Measurements from ENCODE around the gene EZR.

Gene EZR

DNA sequence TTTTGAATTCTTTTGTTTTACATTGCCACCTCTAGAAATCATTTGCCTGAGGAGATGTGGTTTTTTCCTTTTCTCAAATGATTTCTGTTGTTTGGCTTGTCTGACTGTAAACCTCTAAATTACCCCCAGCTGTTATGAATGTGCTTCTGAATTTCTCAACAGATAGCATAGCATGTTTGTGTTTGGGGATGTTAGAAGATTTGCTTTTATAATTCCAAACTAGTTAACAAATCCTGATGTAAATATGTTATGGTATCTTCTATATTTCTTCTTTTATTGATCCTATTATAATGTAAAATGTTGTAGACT lies 31.6 kb upstream of the EZR start:
- Histone ChIP-seq H3K9ac (ENCODE audit: insufficient read length, low read depth) (no peak overlapping the region), H3K27me3 (ENCODE audit: insufficient read depth, insufficient read length) (no peaks in the 10 kb centered on the region), H3K4me1 (ENCODE audit: insufficient read depth, insufficient read length) (peaks cover 6% of the 10 kb centered on the region), H3K4me3 (ENCODE audit: insufficient read length, low read depth) (no peak overlapping the region), H3K9me3 (ENCODE audit: insufficient read depth, low read length) (no peaks in the 10 kb centered on the region), H3K36me3 (ENCODE audit: insufficient read depth, insufficient read length, low read length) (no peaks in the 10 kb centered on the region)
- no peak for DNase-seq (ENCODE audit: low read depth, low spot score)
- no peak for TF ChIP-seq ZNF274 (IDR thresholded peaks at IDR 0.05; ENCODE audit: low read depth, low read length)
- no peak for TF ChIP-seq SUZ12 (IDR thresholded peaks at IDR 0.05; ENCODE audit: extremely low read depth, insufficient read depth, insufficient read length)
- no peak for TF ChIP-seq YY1 (IDR thresholded peaks at IDR 0.05; ENCODE audit: insufficient read depth, insufficient read length)

DNA sequence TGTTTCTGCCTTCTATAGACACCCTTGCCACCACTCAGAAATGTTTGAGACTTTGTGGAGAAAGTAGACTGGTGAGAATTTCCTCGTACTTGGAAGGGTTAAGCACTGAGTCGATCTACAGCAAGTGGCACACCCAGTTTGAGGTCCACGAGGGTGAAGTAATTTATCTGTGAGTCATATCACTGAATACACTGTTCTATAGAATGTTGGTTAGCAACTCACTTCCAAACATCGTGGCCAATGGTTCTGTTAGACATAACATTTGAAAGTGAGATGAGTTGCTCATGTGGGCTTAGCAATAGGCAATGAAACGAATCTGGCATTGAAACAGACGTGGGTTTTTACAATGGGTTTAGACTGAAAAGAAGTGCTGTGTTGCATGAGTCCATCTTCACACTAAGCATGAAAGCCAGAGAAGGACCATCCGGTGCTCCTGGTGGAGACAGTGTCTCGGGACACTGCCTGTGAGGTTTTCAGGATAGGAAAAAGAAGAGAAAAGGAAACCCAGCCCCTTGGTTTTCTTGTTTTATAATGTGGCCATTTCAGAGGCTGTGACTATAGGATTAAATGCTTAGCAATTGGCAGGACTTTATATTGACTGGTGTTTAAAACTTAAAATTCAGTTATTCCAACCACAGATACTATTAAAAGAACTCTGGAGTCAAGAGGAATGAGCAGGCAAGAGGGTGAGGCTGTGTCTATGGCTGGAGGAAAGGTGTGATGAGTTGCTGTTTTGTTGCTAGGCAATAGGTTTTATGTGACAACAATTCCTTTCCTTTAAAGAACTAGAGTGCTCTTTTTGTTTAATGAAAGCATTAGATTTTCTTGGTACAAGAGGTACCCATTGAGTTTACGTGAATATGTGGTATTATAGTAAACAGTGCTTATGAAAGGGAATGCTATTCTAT lies 31.0 kb upstream of the EZR start:
- H3K9me3 ChIP-seq (ENCODE audit: insufficient read depth, low read length) = no peaks in the 10 kb centered on the region
- H3K36me3 ChIP-seq (ENCODE audit: insufficient read depth, insufficient read length, low read length) = no peaks in the 10 kb centered on the region
- no peak for DNase-seq (ENCODE audit: low read depth, low spot score)
- no peaks in the 10 kb centered on the region for H3K27me3 ChIP-seq (ENCODE audit: insufficient read depth, insufficient read length)
- no peak overlapping the region for H3K9ac ChIP-seq (ENCODE audit: insufficient read length, low read depth)
- TF ChIP-seq YY1 (IDR thresholded peaks at IDR 0.05; ENCODE audit: insufficient read depth, insufficient read length) (no peak), SUZ12 (IDR thresholded peaks at IDR 0.05; ENCODE audit: extremely low read depth, insufficient read depth, insufficient read length) (no peak), ZNF274 (IDR thresholded peaks at IDR 0.05; ENCODE audit: low read depth, low read length) (no peak)
- no peak overlapping the region for H3K4me3 ChIP-seq (ENCODE audit: insufficient read length, low read depth)
- peaks cover 6% of the 10 kb centered on the region for H3K4me1 ChIP-seq (ENCODE audit: insufficient read depth, insufficient read length)

DNA sequence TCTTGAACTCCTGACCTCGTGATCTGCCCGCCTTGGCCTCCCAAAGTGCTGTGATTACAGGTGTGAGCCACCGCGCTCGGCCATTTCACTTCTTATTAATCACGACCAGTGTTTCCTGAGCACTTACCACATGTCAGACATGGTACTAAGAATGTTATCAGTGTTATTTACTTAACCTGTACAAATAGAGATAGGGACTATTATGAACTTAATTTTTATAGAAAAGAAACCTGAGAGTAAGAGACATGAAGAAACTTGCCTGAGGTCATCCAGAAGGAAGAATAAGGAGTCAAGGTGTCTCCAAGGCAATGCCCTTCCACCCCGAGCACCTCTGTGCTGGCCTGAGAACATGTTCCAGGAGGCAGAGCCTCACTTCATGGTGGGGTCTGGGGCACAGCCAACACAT lies 29.3 kb upstream of the EZR start:
- peaks cover 6% of the 10 kb centered on the region for H3K4me1 ChIP-seq (ENCODE audit: insufficient read depth, insufficient read length)
- no peak overlapping the region for H3K4me3 ChIP-seq (ENCODE audit: insufficient read length, low read depth)
- no peaks in the 10 kb centered on the region for H3K27me3 ChIP-seq (ENCODE audit: insufficient read depth, insufficient read length)
- H3K9ac ChIP-seq (ENCODE audit: insufficient read length, low read depth) = no peak overlapping the region
- H3K36me3 ChIP-seq (ENCODE audit: insufficient read depth, insufficient read length, low read length) = no peaks in the 10 kb centered on the region
- DNase-seq (ENCODE audit: low read depth, low spot score) = no peak
- H3K9me3 ChIP-seq (ENCODE audit: insufficient read depth, low read length) = no peaks in the 10 kb centered on the region
- TF ChIP-seq SUZ12 (IDR thresholded peaks at IDR 0.05; ENCODE audit: extremely low read depth, insufficient read depth, insufficient read length) (no peak), ZNF274 (IDR thresholded peaks at IDR 0.05; ENCODE audit: low read depth, low read length) (no peak), YY1 (IDR thresholded peaks at IDR 0.05; ENCODE audit: insufficient read depth, insufficient read length) (no peak)

DNA sequence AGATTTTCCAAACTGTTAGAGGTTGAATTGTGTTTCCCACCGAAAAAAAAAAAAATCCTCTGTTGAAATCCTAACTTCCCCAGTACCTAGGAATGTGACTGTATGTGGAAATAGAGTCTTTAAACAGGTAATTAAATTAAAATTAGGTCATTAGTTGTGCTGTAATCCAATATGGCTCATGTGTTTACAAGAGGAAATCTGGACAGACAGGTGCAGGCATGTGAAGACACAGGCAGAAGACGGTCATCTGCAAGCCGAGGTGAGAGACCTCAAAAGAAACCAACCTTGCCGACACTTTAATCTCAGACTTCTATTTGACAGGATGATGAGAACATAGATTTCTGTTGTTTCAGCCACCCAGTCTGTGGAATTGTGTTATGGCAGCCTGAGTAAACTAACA lies 28.6 kb upstream of the EZR start:
- TF ChIP-seq SUZ12 (IDR thresholded peaks at IDR 0.05; ENCODE audit: extremely low read depth, insufficient read depth, insufficient read length) = no peak
- TF ChIP-seq ZNF274 (IDR thresholded peaks at IDR 0.05; ENCODE audit: low read depth, low read length) = no peak
- no peak for TF ChIP-seq YY1 (IDR thresholded peaks at IDR 0.05; ENCODE audit: insufficient read depth, insufficient read length)
- peaks cover 5% of the 10 kb centered on the region for H3K4me1 ChIP-seq (ENCODE audit: insufficient read depth, insufficient read length)
- no peak overlapping the region for H3K9ac ChIP-seq (ENCODE audit: insufficient read length, low read depth)
- no peak overlapping the region for H3K4me3 ChIP-seq (ENCODE audit: insufficient read length, low read depth)
- H3K36me3 ChIP-seq (ENCODE audit: insufficient read depth, insufficient read length, low read length) = no peaks in the 10 kb centered on the region
- DNase-seq (ENCODE audit: low read depth, low spot score) = no peak
- H3K27me3 ChIP-seq (ENCODE audit: insufficient read depth, insufficient read length) = no peaks in the 10 kb centered on the region
- H3K9me3 ChIP-seq (ENCODE audit: insufficient read depth, low read length) = no peaks in the 10 kb centered on the region

DNA sequence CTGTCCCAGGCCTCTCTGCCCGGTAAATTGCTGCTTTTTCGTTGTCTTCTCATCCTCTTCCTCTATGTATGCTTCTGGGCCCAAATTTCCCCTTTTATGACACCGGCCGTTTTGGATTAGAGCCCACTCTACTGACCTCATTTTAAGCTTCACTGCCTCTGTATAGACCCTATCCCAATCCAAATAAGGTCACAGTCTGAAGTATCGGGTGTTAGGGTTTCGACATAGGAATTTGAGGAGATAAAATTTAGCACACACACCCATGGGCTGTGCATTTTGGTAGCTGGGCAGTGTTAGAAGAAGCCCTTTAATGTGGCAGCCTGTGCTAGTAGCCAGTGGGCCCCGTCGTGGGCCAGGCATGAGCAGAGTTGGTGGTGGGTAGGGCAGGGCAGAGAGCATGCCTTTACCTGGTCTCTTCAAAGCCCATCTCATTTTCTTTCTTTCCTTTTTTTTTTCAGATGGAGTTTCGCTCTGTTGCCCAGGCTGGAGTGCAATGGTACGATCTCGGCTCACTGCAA lies 27.9 kb upstream of the EZR start:
- peaks cover 3% of the 10 kb centered on the region for H3K4me1 ChIP-seq (ENCODE audit: insufficient read depth, insufficient read length)
- no peaks in the 10 kb centered on the region for H3K36me3 ChIP-seq (ENCODE audit: insufficient read depth, insufficient read length, low read length)
- no peak overlapping the region for H3K9ac ChIP-seq (ENCODE audit: insufficient read length, low read depth)
- TF ChIP-seq YY1 (IDR thresholded peaks at IDR 0.05; ENCODE audit: insufficient read depth, insufficient read length) (no peak), SUZ12 (IDR thresholded peaks at IDR 0.05; ENCODE audit: extremely low read depth, insufficient read depth, insufficient read length) (no peak), ZNF274 (IDR thresholded peaks at IDR 0.05; ENCODE audit: low read depth, low read length) (no peak)
- H3K27me3 ChIP-seq (ENCODE audit: insufficient read depth, insufficient read length) = no peaks in the 10 kb centered on the region
- no peak overlapping the region for H3K4me3 ChIP-seq (ENCODE audit: insufficient read length, low read depth)
- no peak for DNase-seq (ENCODE audit: low read depth, low spot score)
- H3K9me3 ChIP-seq (ENCODE audit: insufficient read depth, low read length) = no peaks in the 10 kb centered on the region

DNA sequence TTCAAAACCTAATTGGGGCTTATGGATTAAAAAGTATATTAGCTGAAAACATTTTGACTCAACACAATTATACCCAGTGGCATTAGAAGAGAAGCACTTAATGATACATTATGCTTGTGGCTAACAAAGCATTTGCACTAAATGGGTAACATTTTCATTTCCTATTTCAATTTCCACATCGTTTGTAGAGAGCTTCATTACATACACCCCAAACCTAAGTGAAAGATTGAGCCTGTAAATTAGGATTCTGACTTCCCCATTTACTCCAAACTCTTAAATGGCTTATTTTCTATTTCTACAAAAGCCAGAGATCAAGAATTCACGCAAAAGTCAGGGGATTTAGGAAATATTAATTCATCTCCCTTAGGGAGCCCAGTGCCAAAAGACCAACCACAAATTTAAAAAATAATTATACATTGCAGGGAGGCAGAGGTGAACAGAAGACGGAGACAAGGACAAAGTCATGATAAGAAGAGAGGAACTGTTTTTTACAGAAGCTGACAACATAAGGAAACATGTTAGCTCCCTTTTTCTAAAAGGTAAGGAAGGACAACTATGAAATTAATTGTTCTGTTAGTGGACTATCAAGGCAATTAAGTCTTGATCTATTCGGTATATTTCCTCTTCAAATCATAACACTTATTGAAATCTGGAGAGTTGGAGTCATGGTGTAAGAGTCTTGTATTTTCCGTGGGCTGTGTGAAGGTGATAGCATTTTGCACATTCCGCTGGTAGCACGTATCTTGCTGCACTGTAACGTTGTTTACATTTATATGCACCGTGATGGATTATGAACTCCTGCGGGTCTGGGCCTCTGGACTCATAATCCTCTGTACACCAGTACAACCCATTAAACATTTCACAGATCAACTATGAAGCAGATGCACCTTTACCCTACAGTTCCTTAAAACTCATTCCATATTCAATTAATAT lies 24.8 kb upstream of the EZR start:
- no peak for TF ChIP-seq SUZ12 (IDR thresholded peaks at IDR 0.05; ENCODE audit: extremely low read depth, insufficient read depth, insufficient read length)
- no peak for TF ChIP-seq ZNF274 (IDR thresholded peaks at IDR 0.05; ENCODE audit: low read depth, low read length)
- no peak for TF ChIP-seq YY1 (IDR thresholded peaks at IDR 0.05; ENCODE audit: insufficient read depth, insufficient read length)
- H3K27me3 ChIP-seq (ENCODE audit: insufficient read depth, insufficient read length) = no peaks in the 10 kb centered on the region
- DNase-seq (ENCODE audit: low read depth, low spot score) = no peak
- H3K9me3 ChIP-seq (ENCODE audit: insufficient read depth, low read length) = 0 out of 2 replicates have a peak, but pooled peaks cover 4% of the 10 kb centered on the region
- H3K4me3 ChIP-seq (ENCODE audit: insufficient read length, low read depth) = no peak overlapping the region
- H3K9ac ChIP-seq (ENCODE audit: insufficient read length, low read depth) = no peak overlapping the region
- H3K4me1 ChIP-seq (ENCODE audit: insufficient read depth, insufficient read length) = no peaks in the 10 kb centered on the region
- no peaks in the 10 kb centered on the region for H3K36me3 ChIP-seq (ENCODE audit: insufficient read depth, insufficient read length, low read length)

Measured in NT2/D1 (cell line).